Measurements from ENCODE around the gene STX1B. TPM values are rescaled to one million over a fixed set of nuclear protein-coding genes. Genes with fewer than 3 reads are reported as not detected.

The STX1B gene
- polyA plus RNA-seq, 1 donor (not counting 4 experiments of a cell fraction or from before 2014, with no cell fraction given) = 0.34 TPM

GRCh38 chr16:31042866-31043265 lies 32.4 kb upstream of the STX1B start:
- peaks cover 21 to 25% of the 10 kb centered on the region in 2 experiments for H3K36me3 ChIP-seq (ENCODE audit: control insufficient read depth in 2 of 2, extremely low read depth in 1 of 2, insufficient read depth in 2 of 2, low read length in 2 of 2)
- H4K20me1 ChIP-seq (ENCODE audit: control insufficient read depth, extremely low read depth, insufficient read depth, low read length) = no peaks in the 10 kb centered on the region
- no peaks in the 10 kb centered on the region for H3K4me1 ChIP-seq (ENCODE audit: control insufficient read depth, extremely low read depth, insufficient read depth, low read length)
- DNase-seq (ENCODE audit: low read depth, low spot score) (no peak), FAIRE-seq (no peak)
- no peaks in the 10 kb centered on the region for H3K9me1 ChIP-seq (ENCODE audit: control insufficient read depth, extremely low read depth, insufficient read depth, low read length)
- no peak overlapping the region for H2AFZ ChIP-seq (ENCODE audit: control insufficient read depth, low read length)
- H3K4me2 ChIP-seq (ENCODE audit: control insufficient read depth, extremely low read depth, insufficient read depth, low read depth, low read length) = no peak overlapping the region
- H3K79me2 ChIP-seq (ENCODE audit: control insufficient read depth, insufficient read depth, low read length) = no peaks in the 10 kb centered on the region
- H3K27ac ChIP-seq (ENCODE audit: control insufficient read depth, insufficient read depth, low read length) = no peak overlapping the region
- H3K4me3 ChIP-seq (ENCODE audit: control insufficient read depth in 2 of 3, extremely low read depth in 1 of 3, insufficient read depth in 2 of 3, low read depth in 1 of 3, low read length in 3 of 3) = no peak overlapping the region
- no peaks in the 10 kb centered on the region for H3K27me3 ChIP-seq (ENCODE audit: control insufficient read depth, extremely low read depth, insufficient read depth, low read length)
- TF ChIP-seq EZH2 (IDR thresholded peaks at IDR 0.05; ENCODE audit: low read length) (no peak), CTCF (optimal IDR thresholded peaks at IDR 0.05 in 1 of 3, IDR thresholded peaks at IDR 0.05 in 1 of 3, conservative IDR thresholded peaks at IDR 0.05 in 1 of 3; ENCODE audit: extremely low read depth in 1 of 3, insufficient read depth in 2 of 3, low read length in 3 of 3) (no peak)
- H3K9ac ChIP-seq (ENCODE audit: control insufficient read depth, extremely low read depth, insufficient read depth, low read length) = no peak overlapping the region
- H3K9me3 ChIP-seq (ENCODE audit: control insufficient read depth, low read depth, low read length) = no peaks in the 10 kb centered on the region
- dilution Hi-C loops (cut with MboI; ENCODE audit: extremely low pct_ligation_motif_present, low sequenced_read_pairs) = no loop called here

GRCh38 chr16:31038993-31039392 lies 28.6 kb upstream of the STX1B start:
- peaks cover 4% of the 10 kb centered on the region for H3K4me1 ChIP-seq (ENCODE audit: control insufficient read depth, extremely low read depth, insufficient read depth, low read length)
- FAIRE-seq (no peak), DNase-seq (ENCODE audit: low read depth, low spot score) (no peak)
- TF ChIP-seq EZH2 (IDR thresholded peaks at IDR 0.05; ENCODE audit: low read length) (no peak), CTCF (optimal IDR thresholded peaks at IDR 0.05 in 1 of 3, IDR thresholded peaks at IDR 0.05 in 1 of 3, conservative IDR thresholded peaks at IDR 0.05 in 1 of 3; ENCODE audit: extremely low read depth in 1 of 3, insufficient read depth in 2 of 3, low read length in 3 of 3) (no peak)
- no peak overlapping the region for H2AFZ ChIP-seq (ENCODE audit: control insufficient read depth, low read length)
- H3K4me2 ChIP-seq (ENCODE audit: control insufficient read depth, extremely low read depth, insufficient read depth, low read depth, low read length) = no peak overlapping the region
- peaks cover 27 to 37% of the 10 kb centered on the region in 2 experiments for H3K36me3 ChIP-seq (ENCODE audit: control insufficient read depth in 2 of 2, extremely low read depth in 1 of 2, insufficient read depth in 2 of 2, low read length in 2 of 2)
- dilution Hi-C loops (cut with MboI; ENCODE audit: extremely low pct_ligation_motif_present, low sequenced_read_pairs) = no loop called here
- no peak overlapping the region for H3K9ac ChIP-seq (ENCODE audit: control insufficient read depth, extremely low read depth, insufficient read depth, low read length)
- H3K9me1 ChIP-seq (ENCODE audit: control insufficient read depth, extremely low read depth, insufficient read depth, low read length) = no peaks in the 10 kb centered on the region
- no peaks in the 10 kb centered on the region for H3K9me3 ChIP-seq (ENCODE audit: control insufficient read depth, low read depth, low read length)
- H3K27ac ChIP-seq (ENCODE audit: control insufficient read depth, insufficient read depth, low read length) = no peak overlapping the region
- peaks cover 2% of the 10 kb centered on the region for H4K20me1 ChIP-seq (ENCODE audit: control insufficient read depth, extremely low read depth, insufficient read depth, low read length)
- H3K79me2 ChIP-seq (ENCODE audit: control insufficient read depth, insufficient read depth, low read length) = peaks cover 9% of the 10 kb centered on the region
- no peak overlapping the region for H3K4me3 ChIP-seq (ENCODE audit: control insufficient read depth in 2 of 3, extremely low read depth in 1 of 3, insufficient read depth in 2 of 3, low read depth in 1 of 3, low read length in 3 of 3)
- H3K27me3 ChIP-seq (ENCODE audit: control insufficient read depth, extremely low read depth, insufficient read depth, low read length) = no peaks in the 10 kb centered on the region
